GM10847 (cell line): ENCODE data around the gene SLC25A43.
A peak's percentile ranks its signal among the peaks of the same experiment; 100 is the strongest.

Experiments
- POLR2A ChIP-seq: IDR thresholded peaks from 2 replicates; pipeline ENCODE4 v1.6.1; 2011; ENCODE audit not compliant: insufficient read length; ENCODE audit errors: extremely low read depth

The SLC25A43 gene

GRCh38 chrX:119455264-119455663 is 56.1 kb downstream of the SLC25A43 start:
- no peak for TF ChIP-seq POLR2A

DNA sequence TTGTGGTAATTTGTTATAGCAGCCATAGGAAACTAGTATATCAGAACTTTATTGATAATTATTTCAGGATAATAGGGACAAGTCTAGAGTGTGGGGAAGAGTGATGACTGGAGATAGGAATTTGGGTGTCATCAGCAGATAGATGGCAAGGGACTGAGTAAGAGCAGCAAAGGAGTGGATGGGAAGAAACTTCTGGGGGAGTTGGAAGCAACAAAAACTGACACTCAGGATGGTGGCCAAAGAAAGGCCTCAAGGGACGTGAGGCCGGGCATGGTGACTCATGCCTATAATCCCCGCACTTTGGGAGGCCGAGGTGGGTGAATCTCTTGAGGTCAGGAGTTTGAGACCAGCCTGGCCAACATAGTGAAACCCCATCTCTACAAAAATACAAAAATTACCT is 60.0 kb downstream of the SLC25A43 start:
- no peak for TF ChIP-seq POLR2A

GRCh38 chrX:119465555-119465954 is 66.4 kb downstream of the SLC25A43 start:
- no peak for TF ChIP-seq POLR2A

- no peak for TF ChIP-seq POLR2A
These were observed 67.8 kb downstream of the SLC25A43 start for GRCh38 chrX:119466970-119467369.

DNA sequence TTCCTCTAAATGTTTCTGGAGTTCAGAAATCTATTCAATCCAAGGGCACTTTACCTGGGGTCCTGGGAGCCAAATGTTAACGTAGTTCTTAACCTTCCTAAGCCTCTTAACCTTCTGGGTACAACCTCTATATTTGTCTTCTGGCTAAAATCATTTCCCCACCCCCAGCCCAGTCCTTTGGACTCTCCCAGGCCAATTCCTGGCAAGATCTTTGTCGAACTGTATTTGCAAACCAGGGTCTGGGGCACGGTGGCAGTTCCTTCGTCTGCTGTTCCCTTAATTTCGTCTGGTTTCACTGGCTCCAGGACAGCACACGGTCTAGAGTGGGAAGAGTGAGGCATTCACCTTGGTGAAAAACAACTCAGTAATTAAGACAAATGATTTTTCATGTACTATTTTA is 68.3 kb downstream of the SLC25A43 start:
- TF ChIP-seq POLR2A = no peak

DNA sequence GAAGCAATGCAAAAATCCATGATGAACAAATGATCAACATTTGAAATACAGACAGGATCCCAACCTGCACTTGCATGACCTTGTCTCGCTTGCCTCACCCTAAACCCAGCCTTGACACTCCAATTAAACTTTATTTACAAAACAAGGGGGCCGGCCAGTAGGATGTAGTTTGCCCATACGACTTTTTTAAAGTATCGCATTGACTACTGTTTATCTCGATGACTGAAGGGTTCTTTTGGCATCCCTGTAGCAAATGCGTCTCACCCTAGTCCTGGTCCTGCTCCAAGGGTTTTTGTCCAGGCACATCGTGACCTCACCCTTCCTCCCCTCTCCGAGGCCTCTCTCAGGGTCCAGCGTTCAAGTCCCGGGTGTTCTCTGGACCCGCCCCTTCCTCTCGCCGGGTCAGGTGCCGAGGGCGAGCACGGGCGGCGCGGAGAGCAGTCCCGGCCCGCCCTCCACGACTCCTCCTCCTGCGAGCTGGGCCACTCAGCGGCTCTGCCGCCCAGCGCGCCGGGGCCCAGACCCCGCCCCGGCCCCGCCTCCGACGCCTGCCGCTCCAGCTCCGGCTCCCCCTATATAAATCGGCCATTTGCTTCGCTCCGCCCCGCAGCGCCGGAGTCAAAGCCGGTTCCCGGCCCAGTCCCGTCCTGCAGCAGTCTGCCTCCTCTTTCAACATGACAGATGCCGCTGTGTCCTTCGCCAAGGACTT is 68.9 kb downstream of the SLC25A43 start, which contains the start of gene SLC25A5:
TSS of gene SLC25A5 (plus strand) at position 603 of the 709 bp plus-strand sequence. CDS start at position 675, 72 bp downstream.
- peak; percentile 90 for TF ChIP-seq POLR2A

GRCh38 chrX:119468551-119469312 is 69.6 kb downstream of the SLC25A43 start:
- TF ChIP-seq POLR2A = peak; percentile 41

DNA sequence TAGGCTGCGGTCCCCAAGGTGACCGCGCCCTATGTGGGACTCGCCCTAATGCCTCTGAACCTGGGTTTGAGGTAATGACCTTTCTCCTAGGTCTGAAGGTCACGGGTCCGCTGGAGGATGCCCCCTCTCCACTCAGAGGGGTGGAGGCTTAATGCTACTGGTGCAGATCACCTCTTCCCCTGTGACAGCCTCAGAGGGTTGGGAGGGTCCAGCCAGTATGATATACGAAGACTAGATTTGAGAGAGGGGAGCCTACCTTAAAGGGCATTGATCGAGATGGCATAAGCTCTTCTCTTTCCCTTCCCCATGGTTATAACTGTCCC is 70.1 kb downstream of the SLC25A43 start:
- no peak for TF ChIP-seq POLR2A

- no peak for TF ChIP-seq POLR2A
These were observed 75.7 kb downstream of the SLC25A43 start for GRCh38 chrX:119474615-119475388.

GRCh38 chrX:119475389-119476101 is 76.4 kb downstream of the SLC25A43 start:
- no peak for TF ChIP-seq POLR2A

- TF ChIP-seq POLR2A = no peak
These were observed 78.7 kb downstream of the SLC25A43 start for GRCh38 chrX:119477812-119478232.

- no peak for TF ChIP-seq POLR2A
These were observed 79.4 kb downstream of the SLC25A43 start for GRCh38 chrX:119478504-119478903.

GRCh38 chrX:119479845-119480244 is 80.7 kb downstream of the SLC25A43 start:
- no peak for TF ChIP-seq POLR2A

DNA sequence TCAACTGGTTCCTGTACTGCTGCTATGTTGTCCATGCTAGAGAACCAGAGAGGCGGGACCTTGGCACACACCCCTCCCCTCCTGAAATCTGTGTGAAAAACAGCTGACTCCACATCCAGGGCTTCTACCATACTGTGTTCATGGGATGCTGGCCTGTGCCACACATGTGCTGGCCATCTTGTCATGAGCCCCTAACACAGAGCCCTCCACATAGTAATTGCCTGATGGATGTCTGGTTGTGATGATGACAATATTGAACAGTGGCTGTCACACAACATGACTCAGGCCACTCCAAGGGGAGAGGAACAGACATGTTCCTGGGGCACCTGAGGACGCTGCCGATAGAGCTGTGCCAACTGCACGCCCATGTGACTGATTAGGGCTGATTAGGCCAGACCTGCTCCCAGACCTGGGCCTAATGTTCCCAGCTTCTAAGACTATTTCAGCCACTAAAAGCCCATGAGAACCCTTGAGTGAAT is 82.2 kb downstream of the SLC25A43 start:
- TF ChIP-seq POLR2A = no peak

GRCh38 chrX:119482041-119482440 is 82.9 kb downstream of the SLC25A43 start:
- no peak for TF ChIP-seq POLR2A
